Breast epithelium (tissue), 3 donors: ENCODE measurements around the gene MARCHF9.

ENCODE experiments used
- POLR2A ChIP-seq: fragments of 450-650 bp; IDR thresholded peaks from one replicate; pipeline ENCODE4 v1.6.1; 2016; ENCODE audit warnings: antibody characterized with exemption, mild to moderate bottlenecking, moderate library complexity
- TF ChIP-seq, protein P1 (sequence below), 3 donors: fragments of 450-650 bp; IDR thresholded peaks; one replicate each; pipeline ENCODE4 v1.5.1; 2016 to 2017; ENCODE audit warnings: antibody characterized with exemption in 3 of 3, mild to moderate bottlenecking in 3 of 3, moderate library complexity in 3 of 3

DNA sequence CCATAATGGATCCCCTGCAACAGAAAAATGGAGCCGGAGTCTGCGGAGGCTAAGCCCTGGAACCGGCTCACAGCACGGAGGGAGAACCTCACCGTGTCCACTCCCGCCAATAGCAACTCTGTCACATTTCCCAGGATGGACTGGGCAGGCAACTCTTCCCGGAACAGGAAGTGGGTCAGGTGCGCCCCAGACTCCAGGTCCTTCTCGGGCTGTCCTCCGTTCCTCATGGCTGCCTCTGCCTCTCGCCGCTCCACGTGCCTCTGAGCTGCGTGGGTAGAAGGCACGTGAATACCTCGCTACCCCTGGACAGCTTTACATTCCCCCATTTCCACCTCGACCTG, 9.7 kb downstream of the MARCHF9 start:
- TF ChIP-seq, protein P1, sequence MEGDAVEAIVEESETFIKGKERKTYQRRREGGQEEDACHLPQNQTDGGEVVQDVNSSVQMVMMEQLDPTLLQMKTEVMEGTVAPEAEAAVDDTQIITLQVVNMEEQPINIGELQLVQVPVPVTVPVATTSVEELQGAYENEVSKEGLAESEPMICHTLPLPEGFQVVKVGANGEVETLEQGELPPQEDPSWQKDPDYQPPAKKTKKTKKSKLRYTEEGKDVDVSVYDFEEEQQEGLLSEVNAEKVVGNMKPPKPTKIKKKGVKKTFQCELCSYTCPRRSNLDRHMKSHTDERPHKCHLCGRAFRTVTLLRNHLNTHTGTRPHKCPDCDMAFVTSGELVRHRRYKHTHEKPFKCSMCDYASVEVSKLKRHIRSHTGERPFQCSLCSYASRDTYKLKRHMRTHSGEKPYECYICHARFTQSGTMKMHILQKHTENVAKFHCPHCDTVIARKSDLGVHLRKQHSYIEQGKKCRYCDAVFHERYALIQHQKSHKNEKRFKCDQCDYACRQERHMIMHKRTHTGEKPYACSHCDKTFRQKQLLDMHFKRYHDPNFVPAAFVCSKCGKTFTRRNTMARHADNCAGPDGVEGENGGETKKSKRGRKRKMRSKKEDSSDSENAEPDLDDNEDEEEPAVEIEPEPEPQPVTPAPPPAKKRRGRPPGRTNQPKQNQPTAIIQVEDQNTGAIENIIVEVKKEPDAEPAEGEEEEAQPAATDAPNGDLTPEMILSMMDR (IDR thresholded peaks at IDR 0.05) = no peak
- no peak for TF ChIP-seq POLR2A
